ENCODE data around the gene UFSP1. TPM values are rescaled to one million over a fixed set of nuclear protein-coding genes. Genes with fewer than 3 reads are reported as not detected.
"Not testable (repeated sequence)": the region's sequence is repeated elsewhere in the genome, so short reads cannot be mapped to it uniquely, and the experiment has no call there.

The UFSP1 gene
- total RNA-seq, 1 donor from 2014 or later, result 2.4 TPM

- no peak for TF ChIP-seq CTCF (IDR thresholded peaks at IDR 0.05; ENCODE audit: borderline replicate concordance)
- intact Hi-C loops (cut with micrococcal nuclease), result no loop called here
- no peak overlapping the region for H3K27ac ChIP-seq (replicated peaks)
- no peaks in the 10 kb centered on the region for H3K9me3 ChIP-seq (replicated peaks)
- H3K36me3 ChIP-seq, result peaks cover 26% of the 10 kb centered on the region
- no peak for DNase-seq
- no peak overlapping the region for H3K4me3 ChIP-seq
- peaks cover 13% of the 10 kb centered on the region for H3K4me1 ChIP-seq
- no peaks in the 10 kb centered on the region for H3K27me3 ChIP-seq (ENCODE audit: low read depth)
Measured at GRCh38 chr7:100860702-100861615, 28.6 kb downstream of the UFSP1 start.

GRCh38 chr7:100859856-100860255, 29.7 kb downstream of the UFSP1 start:
- H3K27ac ChIP-seq (replicated peaks), result no peak overlapping the region
- no peak for DNase-seq
- no peak overlapping the region for H3K4me3 ChIP-seq
- no peaks in the 10 kb centered on the region for H3K27me3 ChIP-seq (ENCODE audit: low read depth)
- no peak for TF ChIP-seq CTCF (IDR thresholded peaks at IDR 0.05; ENCODE audit: borderline replicate concordance)
- H3K4me1 ChIP-seq, result peaks cover 11% of the 10 kb centered on the region
- no peaks in the 10 kb centered on the region for H3K9me3 ChIP-seq (replicated peaks)
- H3K36me3 ChIP-seq, result peaks cover 26% of the 10 kb centered on the region
- intact Hi-C loops (cut with micrococcal nuclease), result no loop called here

- intact Hi-C loops (cut with micrococcal nuclease), result no loop called here
- no peak for TF ChIP-seq CTCF (IDR thresholded peaks at IDR 0.05; ENCODE audit: borderline replicate concordance)
- Histone ChIP-seq H3K9me3 (replicated peaks) (no peaks in the 10 kb centered on the region), H3K27me3 (ENCODE audit: low read depth) (no peaks in the 10 kb centered on the region), H3K4me1 (peaks cover 14% of the 10 kb centered on the region), H3K27ac (replicated peaks) (no peak overlapping the region), H3K4me3 (no peak overlapping the region), H3K36me3 (peaks cover 26% of the 10 kb centered on the region)
- no peak for DNase-seq
Measured at GRCh38 chr7:100856871-100857282, 32.6 kb downstream of the UFSP1 start.

- DNase-seq, result no peak
- intact Hi-C loops (cut with micrococcal nuclease), result no loop called here
- H3K27me3 ChIP-seq (ENCODE audit: low read depth), result no peaks in the 10 kb centered on the region
- H3K27ac ChIP-seq (replicated peaks), result no peak overlapping the region
- H3K4me3 ChIP-seq, result no peak overlapping the region
- H3K36me3 ChIP-seq, result peaks cover 13% of the 10 kb centered on the region
- no peaks in the 10 kb centered on the region for H3K9me3 ChIP-seq (replicated peaks)
- TF ChIP-seq CTCF (IDR thresholded peaks at IDR 0.05; ENCODE audit: borderline replicate concordance), result no peak
- peaks cover 18% of the 10 kb centered on the region for H3K4me1 ChIP-seq
Measured at GRCh38 chr7:100855515-100855914, 34.0 kb downstream of the UFSP1 start.

- not testable (repeated sequence) for H3K9me3 ChIP-seq (replicated peaks); H3K27ac ChIP-seq (replicated peaks); H3K36me3 ChIP-seq; H3K27me3 ChIP-seq (ENCODE audit: low read depth); H3K4me3 ChIP-seq; DNase-seq
- intact Hi-C loops (cut with micrococcal nuclease), result loop anchor here (5.0 kb wide), 1 partner anchor 48 kb away; no protein-coding TSS in a partner anchor
- peaks cover 18% of the 10 kb centered on the region for H3K4me1 ChIP-seq
Measured at GRCh38 chr7:100854899-100855298, 34.6 kb downstream of the UFSP1 start.
